Ramos (cell line): ENCODE results near the gene FAM20C.
"Not testable (repeated sequence)": the region's sequence is repeated elsewhere in the genome, so short reads cannot be mapped to it uniquely, and the experiment has no call there.

ENCODE experiments used
- in situ Hi-C: fragments of 300-500 bp; cut with MboI; formaldehyde crosslinking; loops from one replicate; pipeline ENCODE4 v1.14.3; 2022; ENCODE audit warnings: low sequenced_read_pairs; ENCODE audit not compliant: unreplicated experiment

Gene FAM20C

GRCh38 chr7:234708-235553, 42.6 kb downstream of the FAM20C start:
- in situ Hi-C loops = no loop called here

GRCh38 chr7:235576-236395, 43.4 kb downstream of the FAM20C start:
- in situ Hi-C loops = no loop called here

GRCh38 chr7:236967-237366, 44.6 kb downstream of the FAM20C start:
- in situ Hi-C loops = no loop called here

DNA sequence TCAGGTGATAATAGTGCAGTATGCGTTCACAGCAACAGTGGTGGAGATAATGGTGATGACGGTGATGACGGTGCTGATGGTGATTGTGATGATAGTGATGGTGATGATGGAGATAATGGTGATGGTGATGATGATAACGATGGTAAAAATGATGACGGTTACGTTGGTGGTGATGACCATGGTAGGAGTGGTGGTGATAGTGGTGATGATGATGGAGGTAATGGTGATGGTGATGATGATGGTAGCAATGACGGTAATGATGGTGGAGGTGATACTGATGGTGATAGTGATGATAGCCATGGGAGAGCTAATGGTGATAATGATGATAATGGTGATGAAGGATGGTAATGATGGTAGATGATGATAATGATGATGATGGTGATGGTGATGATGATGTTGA, 45.0 kb downstream of the FAM20C start:
- in situ Hi-C loops = no loop called here

DNA sequence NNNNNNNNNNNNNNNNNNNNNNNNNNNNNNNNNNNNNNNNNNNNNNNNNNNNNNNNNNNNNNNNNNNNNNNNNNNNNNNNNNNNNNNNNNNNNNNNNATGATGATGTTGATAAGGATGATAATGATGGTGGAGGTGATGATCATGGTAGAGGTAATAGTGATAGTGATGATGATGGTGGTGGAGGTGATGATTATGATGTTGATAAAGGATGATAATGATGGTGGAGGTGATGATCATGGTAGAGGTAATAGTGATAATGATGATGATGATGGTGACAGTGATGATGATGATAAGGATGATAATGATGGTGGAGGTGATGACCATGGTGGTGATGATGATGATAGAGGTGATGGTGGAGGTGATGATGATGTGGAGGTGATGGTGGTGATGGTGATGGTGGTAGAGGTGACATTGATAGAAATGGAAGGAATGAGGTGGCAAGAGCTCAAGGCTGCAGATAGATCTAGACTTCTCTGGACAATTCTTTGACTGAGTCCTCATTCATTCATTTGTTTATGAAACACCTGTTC, 47.8 kb downstream of the FAM20C start:
- in situ Hi-C loops = no loop called here

DNA sequence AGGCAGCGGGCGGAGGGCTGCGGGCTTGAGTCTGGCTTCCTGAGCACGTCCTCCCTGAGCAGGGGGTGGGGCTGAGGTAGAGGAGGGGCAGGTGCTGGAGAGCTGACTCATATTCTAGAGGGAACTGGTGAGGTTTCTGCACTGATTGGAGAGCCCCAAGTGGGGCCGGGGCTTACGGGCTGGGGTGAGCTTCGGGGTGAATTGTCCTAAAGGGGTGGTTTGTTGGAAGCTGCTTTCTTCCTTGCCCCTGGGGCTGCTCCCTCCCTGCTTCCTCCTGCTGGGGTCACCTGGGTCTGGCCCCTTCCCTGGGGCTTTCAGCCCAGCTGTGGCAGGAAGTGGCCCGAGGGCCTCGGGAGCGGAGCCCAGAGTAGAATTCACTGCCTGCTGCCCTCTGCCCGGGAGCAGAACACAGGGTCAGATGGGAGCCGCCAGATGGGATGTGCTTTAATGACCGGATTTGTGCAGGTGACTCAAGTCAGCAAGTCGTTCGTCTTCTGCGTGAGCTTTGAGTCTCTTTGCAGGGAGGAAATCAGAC, 48.6 kb downstream of the FAM20C start:
- in situ Hi-C loops = no loop called here

DNA sequence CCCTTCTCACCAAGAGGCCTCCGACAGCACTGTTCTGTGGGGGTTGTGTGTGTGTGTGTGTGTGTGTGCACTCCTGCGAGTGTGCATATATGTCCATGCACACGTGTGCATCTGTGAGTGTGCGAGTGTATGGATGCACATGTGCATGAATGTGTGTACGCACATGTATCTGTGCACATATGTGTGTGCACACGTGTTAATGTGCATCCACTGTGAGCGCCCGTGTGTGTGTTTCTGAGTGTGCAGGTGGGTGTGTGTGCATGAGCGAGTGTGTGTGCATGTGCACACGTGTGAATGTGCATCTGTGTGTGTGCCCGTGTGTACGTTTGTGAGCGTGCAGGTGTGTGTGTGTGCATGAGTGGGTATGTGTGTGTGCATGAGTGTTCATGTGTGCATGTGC, 49.1 kb downstream of the FAM20C start:
- in situ Hi-C loops = no loop called here

DNA sequence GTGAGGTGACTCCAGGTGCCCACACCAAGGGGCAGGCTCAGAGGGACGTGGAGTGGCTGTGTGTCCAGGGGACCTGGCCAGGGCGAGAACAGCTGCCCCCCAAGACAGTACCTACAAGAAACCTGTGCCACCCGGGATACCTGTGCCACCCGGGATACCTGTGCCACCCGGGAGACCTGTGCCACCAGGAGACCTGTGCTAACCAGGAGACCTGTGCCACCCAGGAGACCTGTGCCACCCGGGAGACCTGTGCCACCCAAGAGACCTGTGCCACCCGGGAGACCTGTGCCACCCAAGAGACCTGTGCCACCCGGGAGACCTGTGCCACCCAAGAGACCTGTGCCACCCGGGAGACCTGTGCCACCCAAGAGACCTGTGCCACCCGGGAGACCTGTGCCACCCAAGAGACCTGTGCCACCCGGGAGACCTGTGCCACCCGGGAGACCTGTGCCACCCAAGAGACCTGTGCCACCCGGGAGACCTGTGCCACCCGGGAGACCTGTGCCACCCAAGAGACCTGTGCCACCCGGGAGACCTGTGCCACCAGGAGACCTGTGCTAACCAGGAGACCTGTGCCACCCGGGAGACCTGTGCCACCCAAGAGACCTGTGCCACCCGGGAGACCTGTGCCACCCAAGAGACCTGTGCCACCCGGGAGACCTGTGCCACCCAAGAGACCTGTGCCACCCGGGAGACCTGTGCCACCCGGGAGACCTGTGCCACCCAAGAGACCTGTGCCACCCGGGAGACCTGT, 50.6 kb downstream of the FAM20C start:
- in situ Hi-C loops = not testable (repeated sequence)

- in situ Hi-C loops = not testable (repeated sequence)
Observed at GRCh38 chr7:243580-243978, 51.2 kb downstream of the FAM20C start.

DNA sequence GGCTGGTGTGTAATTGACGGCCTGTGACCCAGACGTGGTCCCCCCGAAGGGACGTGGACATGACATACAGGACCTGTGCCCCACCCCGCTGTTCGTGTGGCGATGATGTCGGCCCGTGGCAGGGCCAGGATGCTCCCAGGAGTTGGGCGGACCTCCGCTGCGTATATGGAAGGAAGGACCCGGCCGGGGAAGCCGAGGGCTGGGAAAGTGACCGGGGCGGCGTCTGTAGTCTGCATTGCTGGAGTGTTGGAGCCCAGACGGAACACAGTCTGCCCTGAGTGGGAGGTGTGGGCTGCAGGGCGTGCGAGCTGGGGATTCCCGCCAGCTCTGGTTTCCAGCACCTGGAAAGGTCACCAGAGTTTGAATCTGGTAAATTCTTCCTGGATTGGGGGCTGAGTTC, 52.6 kb downstream of the FAM20C start:
- in situ Hi-C loops = no loop called here

- in situ Hi-C loops = no loop called here
Observed at GRCh38 chr7:245574-246295, 53.4 kb downstream of the FAM20C start.

DNA sequence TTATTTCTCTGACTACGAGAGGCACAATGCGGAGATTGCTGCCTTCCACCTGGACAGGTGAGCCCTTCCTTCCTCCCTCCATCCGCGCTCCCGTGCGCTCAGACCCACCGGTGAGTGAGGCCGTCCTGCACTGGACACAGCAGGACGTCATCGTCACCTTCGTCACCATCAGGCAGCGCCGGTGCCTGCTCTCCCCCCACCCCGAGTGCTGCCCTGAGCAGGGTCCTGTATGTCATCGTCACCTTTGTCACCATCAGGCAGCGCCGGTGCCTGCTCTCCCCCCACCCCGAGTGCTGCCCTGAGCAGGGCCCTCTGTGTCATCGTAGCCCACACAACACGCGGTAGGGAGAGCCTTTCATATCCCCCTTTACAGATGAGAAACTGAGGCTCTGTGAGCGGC, 54.1 kb downstream of the FAM20C start:
- in situ Hi-C loops = no loop called here

DNA sequence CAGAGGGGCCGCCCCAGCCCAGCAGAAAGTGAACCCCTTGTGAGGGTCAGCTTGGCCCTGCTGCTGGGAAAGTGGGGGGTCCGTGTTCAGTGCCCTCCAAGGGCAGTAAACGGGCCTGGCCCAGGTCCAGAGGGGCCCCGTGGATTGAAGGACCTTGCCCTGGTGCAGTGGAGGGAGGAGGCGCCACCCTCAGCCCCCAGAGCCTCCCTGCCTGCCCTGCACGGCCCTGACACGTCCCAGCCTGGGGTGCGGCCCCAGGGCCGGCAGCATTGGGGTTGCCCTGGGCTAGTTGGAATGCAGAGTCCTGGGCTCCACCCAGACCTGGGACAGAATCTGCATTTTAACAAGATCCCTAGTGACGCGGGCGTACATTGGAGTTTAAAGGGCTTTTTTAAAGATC, 54.8 kb downstream of the FAM20C start:
- in situ Hi-C loops = no loop called here

DNA sequence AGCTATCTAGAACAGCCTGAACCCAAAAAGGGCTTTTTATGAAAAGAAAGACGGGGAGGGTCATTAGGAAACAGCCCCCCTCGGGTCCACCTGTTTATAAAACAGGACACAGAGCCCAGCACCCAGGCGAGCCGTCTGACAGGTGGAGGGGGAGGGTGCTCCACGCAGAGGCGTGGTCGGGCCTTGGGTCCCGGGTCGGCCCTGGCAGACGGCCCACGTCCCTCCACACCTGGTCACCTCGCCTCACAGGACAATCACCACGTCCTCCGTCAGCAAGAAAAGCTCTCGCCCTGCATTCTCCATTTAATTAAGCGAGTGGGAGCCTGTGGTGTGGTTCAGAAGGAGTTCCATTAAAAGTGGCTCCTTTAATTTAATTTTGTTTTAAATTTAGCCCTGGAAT, 55.3 kb downstream of the FAM20C start:
- in situ Hi-C loops = no loop called here

- in situ Hi-C loops = no loop called here
Observed at GRCh38 chr7:248732-249435, 56.5 kb downstream of the FAM20C start.

- in situ Hi-C loops = no loop called here
Observed at GRCh38 chr7:249989-250388, 57.6 kb downstream of the FAM20C start.

- in situ Hi-C loops = no loop called here
Observed at GRCh38 chr7:250523-250922, 58.2 kb downstream of the FAM20C start.

DNA sequence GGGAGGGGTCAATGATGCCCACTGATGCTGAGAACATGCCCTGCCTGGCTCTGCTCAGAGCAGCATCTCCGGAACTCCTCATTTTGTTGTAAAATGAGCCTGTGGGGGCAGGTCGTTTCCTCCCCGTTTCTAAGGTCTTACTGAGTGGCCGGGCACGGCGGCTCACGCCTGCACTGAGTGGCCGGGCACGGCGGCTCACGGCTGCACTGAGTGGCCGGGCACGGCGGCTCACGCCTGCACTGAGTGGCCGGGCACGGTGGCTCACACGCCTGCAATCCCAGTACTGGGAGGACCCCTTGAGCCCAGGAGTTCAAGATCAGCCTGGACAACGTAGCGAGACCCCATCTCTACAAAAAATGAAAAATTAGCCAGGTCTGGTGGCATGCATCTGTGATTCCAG, 58.6 kb downstream of the FAM20C start:
- in situ Hi-C loops = no loop called here
